NCI-H82 treated with DMSO at 0.1 percent for 48 hours (cell line): ENCODE data around the gene ADGRE3.
A peak's percentile ranks its signal among the peaks of the same experiment; 100 is the strongest.

Experiments used
- DNase-seq: peaks from one replicate; lab custom pipeline; 2025; ENCODE audit not compliant: unreplicated experiment; lab: John Stamatoyannopoulos, UW

The ADGRE3 gene

DNA sequence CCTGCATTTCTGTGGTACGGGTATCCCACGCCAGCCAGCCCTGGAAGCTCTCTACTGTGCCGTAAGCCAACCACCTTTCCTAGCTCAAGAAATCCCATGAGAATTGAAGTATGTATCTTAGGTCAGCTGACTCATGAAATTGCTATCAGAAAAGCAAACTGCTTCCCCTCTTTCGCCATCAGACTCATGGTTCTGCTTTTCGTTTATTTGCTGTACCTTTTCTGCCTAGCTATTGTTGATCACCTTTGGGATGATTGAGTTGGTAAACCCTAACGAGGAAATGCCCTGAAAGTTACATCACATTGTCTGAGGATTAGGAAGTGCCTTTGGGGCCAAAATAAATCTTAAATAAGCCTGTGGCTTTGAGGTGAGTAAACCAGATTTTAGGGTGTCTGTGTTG, at the start of gene ADGRE3:
Gene ADGRE3, minus strand, starts transcription at position 81 of the 400 bp plus-strand sequence. Its CDS starts 74 bp downstream, at position 7.
- DNase-seq, result no peak

DNA sequence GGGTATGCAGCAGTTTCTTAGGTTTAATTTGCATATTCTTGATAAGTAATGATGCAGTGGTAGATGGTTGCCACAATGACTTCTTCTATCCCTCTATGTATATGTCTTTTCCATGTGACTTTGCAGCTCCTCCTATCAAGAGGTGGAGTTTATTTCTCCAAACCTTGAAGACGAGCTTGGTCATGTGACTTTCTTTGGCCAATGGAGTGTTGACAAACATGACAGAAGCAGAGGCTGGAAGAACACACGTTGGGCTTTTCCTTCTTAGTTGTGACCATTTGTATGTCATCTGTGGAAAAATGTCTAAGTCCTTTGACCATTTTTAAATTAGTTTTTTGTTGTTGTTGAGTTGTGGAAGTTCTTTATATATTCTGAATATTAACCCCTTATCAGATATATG, 47.5 kb upstream of the ADGRE3 start:
- DNase-seq, result no peak

GRCh38 chr19:14719162-14719561, 44.5 kb upstream of the ADGRE3 start:
- no peak for DNase-seq

- no peak for DNase-seq
These were observed 44.0 kb upstream of the ADGRE3 start for GRCh38 chr19:14718522-14719116.

DNA sequence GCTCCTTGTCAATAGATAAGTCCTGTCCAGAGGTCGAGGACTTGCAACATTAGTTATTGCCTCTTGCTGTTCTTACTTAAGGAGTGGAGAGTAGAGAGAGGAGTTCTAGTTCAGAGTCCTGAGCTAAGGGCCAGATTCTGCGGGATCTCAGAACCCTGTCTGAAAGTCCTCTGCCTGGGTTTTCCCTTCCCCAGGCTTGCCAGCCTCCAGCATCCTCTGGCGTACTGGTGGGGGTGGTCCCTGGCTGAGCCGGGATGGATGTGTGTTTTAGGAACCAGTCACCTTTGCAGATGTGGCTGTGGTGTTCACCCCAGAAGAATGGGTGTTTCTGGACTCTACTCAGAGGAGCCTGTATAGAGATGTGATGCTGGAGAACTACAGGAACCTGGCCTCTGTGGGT, 41.2 kb upstream of the ADGRE3 start:
- DNase-seq, result no peak

- DNase-seq, result no peak
These were observed 29.8 kb upstream of the ADGRE3 start for GRCh38 chr19:14704450-14704849.

DNA sequence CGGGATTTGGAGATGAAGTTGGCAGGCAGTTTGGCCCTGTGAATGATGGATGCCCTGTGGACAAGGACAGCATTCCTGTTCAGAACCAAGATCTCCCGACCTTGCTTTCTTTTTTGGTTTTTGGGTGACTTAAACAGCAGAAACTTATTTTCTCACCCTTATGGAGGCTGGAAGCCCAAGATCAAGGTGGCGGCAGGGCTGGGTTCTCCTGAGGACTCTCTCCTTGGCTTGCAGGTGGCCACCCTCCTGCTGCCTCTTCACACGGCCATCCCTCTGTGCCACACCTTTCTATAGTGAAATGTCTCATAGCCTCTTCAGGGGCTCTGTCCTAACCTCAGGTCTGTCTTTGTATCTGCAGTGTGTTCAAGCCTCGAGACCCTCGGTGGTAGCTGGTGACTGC, 29.2 kb upstream of the ADGRE3 start:
- no peak for DNase-seq

DNA sequence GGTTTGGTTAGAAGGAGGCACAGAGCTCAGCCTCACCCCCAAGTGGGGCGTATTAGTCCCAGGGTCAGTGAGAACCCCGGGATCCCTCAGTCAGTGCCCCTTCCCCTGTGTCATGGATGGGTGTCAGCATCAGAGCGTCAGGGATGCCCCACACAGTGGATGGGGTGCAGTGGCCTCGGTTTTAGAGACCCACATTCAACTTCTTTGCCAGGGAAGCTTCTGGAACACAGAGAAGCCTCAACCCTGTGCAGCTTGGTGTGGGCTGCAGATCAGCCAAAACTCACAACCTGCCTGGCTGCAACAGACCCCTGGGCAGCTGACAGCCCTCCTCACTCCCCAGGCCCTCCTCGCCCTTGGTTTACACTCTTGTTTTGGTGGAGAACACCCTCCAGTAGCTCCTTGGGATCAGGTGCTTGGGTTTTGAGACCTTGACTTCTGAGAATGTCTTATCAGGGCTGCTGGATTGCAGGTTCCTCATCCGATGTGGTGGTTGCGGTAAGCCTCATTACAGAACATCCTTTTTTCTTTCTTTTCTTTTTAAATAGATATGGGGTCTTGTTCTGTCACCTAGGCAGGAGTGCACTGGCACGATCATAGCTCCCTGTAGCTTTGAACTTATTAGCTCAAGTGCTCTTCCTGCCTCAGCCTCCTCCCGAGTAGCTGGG, 26.2 kb upstream of the ADGRE3 start:
- no peak for DNase-seq

- DNase-seq, result no peak
These were observed 25.0 kb upstream of the ADGRE3 start for GRCh38 chr19:14699641-14700040.

DNA sequence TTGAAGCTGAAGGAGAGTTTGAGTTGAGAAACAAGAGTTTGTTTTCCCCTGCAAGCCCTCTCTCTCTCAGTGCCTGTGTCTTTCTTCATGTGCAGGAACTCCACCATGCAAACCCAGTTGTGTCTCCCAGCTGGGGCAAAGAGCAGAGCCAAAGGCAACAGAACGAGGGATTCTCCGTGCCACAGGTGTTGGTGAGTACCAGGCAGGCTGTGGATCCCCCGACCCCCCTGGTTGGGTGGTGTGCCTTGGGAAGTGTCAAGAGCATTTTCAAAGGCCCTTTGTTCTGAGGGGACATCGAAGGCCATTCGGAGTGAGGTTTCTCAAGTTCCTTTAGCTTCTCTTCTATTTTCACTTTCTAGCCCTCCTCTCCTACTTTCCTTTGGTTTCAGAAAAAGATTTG, 20.8 kb upstream of the ADGRE3 start:
- no peak for DNase-seq

- DNase-seq, result no peak
These were observed 20.1 kb upstream of the ADGRE3 start for GRCh38 chr19:14694641-14695266.

DNA sequence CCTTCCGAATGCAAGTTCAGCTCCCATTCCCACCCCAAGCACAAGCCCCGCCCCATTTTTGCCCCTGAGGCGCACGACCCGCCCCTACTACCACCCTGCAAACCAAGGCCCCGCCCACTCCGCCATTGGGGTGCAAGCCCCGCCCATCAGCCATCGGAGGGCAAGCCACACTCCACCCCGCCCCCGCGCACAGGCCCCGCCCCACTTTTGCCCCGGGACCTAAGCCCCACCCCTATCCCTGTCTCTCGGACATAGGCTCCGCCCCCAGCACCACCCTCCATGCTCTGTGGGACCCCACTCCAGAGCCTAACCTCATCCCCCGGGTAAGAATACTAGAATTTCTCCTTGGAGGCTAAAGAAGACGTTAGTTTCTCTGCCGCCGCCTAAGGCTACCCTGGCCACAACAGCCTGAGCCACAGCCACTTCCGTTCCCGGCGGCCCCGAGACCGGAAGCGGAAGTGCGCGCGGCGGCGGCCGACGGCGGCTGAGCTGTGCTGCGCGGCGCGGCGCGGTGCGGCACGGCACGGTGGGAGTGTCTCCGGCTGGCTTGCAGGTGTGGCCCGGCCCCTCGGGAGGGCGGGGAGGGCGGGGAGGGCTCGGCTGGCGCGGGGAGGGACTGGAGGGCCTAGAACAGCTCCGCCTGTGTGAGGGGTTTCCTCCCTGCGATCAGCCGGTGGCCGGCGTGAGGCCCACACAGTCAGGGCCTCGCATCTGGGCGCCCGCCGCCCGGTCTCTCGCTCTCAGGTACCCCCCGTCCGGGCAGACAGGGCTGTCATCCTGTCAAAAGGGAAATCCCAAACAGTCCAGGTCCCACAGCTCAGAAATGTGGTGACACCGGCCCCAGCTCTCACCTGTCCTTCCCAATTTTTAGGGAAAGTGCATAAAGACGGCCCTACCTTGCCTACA, 15.2 kb upstream of the ADGRE3 start, which contains the start of gene ZNF333:
Gene ZNF333, plus strand, starts transcription at position 451 of the 906 bp plus-strand sequence. CDS start 3,444 bp downstream, outside the sequence.
- peak; percentile 95 for DNase-seq

GRCh38 chr19:14686411-14686810, 11.8 kb upstream of the ADGRE3 start:
- peak; percentile 12 for DNase-seq

- no peak for DNase-seq
These were observed 8.8 kb upstream of the ADGRE3 start for GRCh38 chr19:14683439-14683838.

DNA sequence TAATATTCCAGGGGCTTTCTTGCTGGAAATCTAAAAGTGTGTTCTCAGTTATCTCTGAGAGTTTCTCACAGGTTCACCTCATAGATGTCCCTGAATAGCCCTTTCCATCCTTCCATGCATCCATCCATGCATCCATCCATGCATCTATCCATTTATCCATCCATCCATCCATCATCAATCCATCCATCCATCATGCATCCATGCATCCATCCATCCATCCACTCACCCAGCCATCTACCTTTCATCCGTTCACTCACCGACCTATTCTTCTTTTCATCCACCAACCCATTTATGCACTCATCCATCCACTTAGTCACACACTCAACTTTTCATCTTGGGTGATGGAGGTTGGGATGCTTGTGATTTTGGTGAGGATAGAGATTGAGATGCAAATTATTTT, 7.4 kb upstream of the ADGRE3 start:
- no peak for DNase-seq

DNA sequence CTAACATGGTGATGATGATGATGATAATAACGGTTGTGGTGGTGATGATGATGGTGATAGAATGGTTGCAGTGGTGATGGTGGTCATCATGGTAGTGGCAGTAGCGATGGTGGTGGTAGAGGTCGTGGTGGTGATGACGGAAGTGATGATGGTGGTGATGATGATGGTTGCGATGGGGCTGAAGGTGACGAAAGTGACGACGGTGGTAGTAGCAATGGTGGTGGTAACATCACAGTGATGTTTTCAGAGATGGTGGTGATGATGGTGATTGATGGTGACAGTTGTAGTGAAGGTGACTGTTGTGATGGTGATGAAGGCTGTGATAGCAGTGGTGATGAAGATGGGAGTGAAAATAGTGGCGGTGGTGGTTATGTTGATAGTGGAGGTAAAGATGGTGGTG, 3.6 kb upstream of the ADGRE3 start:
- DNase-seq, result no peak

DNA sequence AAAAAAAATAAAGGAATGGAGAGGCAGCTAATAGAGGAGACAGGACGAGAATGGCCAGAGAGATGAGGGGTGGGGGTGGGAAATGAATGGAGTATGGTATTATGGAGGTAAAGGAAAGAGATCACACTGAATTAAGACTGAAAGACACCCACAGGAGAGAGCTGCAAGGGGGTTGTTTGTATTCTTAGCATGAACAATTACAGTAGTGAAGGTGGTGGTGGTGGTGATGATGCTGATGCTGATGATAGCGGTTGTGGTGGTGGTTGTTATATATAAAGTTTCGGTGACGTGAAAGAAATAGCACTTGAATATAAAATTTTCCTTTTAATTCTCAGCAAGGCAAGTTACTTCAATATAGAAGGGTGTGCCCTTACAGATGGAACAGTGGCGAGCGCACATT, 2.8 kb upstream of the ADGRE3 start:
- no peak for DNase-seq

- no peak for DNase-seq
These were observed 2.1 kb upstream of the ADGRE3 start for GRCh38 chr19:14676762-14677161.

DNA sequence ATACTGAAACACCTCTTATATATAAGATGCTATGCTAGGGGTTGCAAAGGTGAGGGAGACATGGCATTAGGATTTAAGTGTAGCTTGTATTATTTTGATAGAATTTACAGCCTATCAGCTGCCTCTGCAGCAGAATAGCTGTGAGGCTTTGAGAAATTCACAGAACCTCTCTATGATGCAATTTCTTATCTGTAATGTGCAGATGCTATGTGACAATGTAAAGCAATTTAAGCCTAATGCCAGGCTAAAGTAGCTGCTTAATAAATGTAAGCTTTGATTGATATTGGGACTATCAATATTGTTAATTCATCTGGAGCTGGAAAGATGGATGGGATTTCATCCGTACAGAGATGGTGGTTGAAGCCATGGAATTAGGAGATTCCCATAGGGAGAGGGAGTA, 1.6 kb downstream of the ADGRE3 start:
- DNase-seq, result no peak

GRCh38 chr19:14672188-14672872, 2.3 kb downstream of the ADGRE3 start:
- no peak for DNase-seq

- DNase-seq, result no peak
These were observed 4.2 kb downstream of the ADGRE3 start for GRCh38 chr19:14670408-14670807.
